ENCODE data around the gene LRRC75A. TPM values are rescaled to one million over a fixed set of nuclear protein-coding genes. Genes with fewer than 3 reads are reported as not detected.

LRRC75A gene
- total and polyA plus RNA-seq, 2 experiments from 2014 or later: 5.3 to 26.2 TPM

- Histone ChIP-seq H4K20me1 (replicated peaks; ENCODE audit: insufficient read depth) (no peaks in the 10 kb centered on the region), H3K9me2 (ENCODE audit: insufficient read depth) (no peaks in the 10 kb centered on the region), H3K79me2 (replicated peaks; ENCODE audit: insufficient read depth) (peaks cover 24% of the 10 kb centered on the region), H3K4me1 (ENCODE audit: insufficient read depth) (peaks cover 43% of the 10 kb centered on the region), H3K4me2 (no peak overlapping the region), H3K36me3 (ENCODE audit: insufficient read depth) (no peaks in the 10 kb centered on the region; the same call in 1 of the 2 replicates), H3K27ac (ENCODE audit: low read depth) (no peak overlapping the region), H3K4me3 (no peak overlapping the region), H3F3A (replicated peaks; ENCODE audit: low read depth) (peaks cover 19% of the 10 kb centered on the region; the same call in 1 of the 2 replicates), H3K27me3 (ENCODE audit: insufficient read depth) (no peaks in the 10 kb centered on the region), H2AFZ (no peak overlapping the region)
- DNase-seq (ENCODE audit: low spot score) (no peak), ATAC-seq (no peak)
- no peak overlapping the region for H3K4me3 Mint-ChIP-seq
- TF ChIP-seq ETS1 (IDR thresholded peaks at IDR 0.05) (no peak), REST (IDR thresholded peaks at IDR 0.05; ENCODE audit: unreplicated experiment) (no peak), STAT1 (IDR thresholded peaks at IDR 0.05; ENCODE audit: unreplicated experiment) (no peak), CTCF (conservative IDR thresholded peaks at IDR 0.05; ENCODE audit: low read depth in 2 of 2) (no peak), POLR2AphosphoS5 (IDR thresholded peaks at IDR 0.05; ENCODE audit: low read depth) (no peak), NANOG (IDR thresholded peaks at IDR 0.05; ENCODE audit: borderline replicate concordance) (no peak), ZNF462 (CRISPR knock-in tag; IDR thresholded peaks at IDR 0.05) (no peak), CREB1 (CRISPR knock-in tag; IDR thresholded peaks at IDR 0.05; ENCODE audit: low read depth) (no peak), EZH2 (IDR thresholded peaks at IDR 0.05; ENCODE audit: low read depth, unreplicated experiment) (no peak), JUNB (IDR thresholded peaks at IDR 0.05; ENCODE audit: unreplicated experiment) (no peak), ZNF331 (CRISPR knock-in tag; IDR thresholded peaks at IDR 0.05; ENCODE audit: low read depth) (no peak), ZNF114 (CRISPR knock-in tag; IDR thresholded peaks at IDR 0.05) (no peak), EZH2phosphoT487 (IDR thresholded peaks at IDR 0.05; ENCODE audit: unreplicated experiment) (no peak)
- no peaks in the 10 kb centered on the region for H3K9me3 Mint-ChIP-seq
- H3K36me3 Mint-ChIP-seq (ENCODE audit: low read depth): peaks cover 2% of the 10 kb centered on the region; the same call in 1 of the 3 replicates
- H3K4me1 Mint-ChIP-seq: peaks cover 73% of the 10 kb centered on the region
- no peak overlapping the region for H3K27ac Mint-ChIP-seq
- peaks cover 27% of the 10 kb centered on the region for H3K27me3 Mint-ChIP-seq (ENCODE audit: insufficient read depth, low read depth, poor library complexity)
Measured at GRCh38 chr17:16483021-16483645, 8.9 kb downstream of the LRRC75A start.
